ENCODE results near the gene IP6K3.

IP6K3 gene

GRCh38 chr6:33745548-33745947 is 1.2 kb downstream of the IP6K3 start:
- peak overlapping the region; percentile 53 for H3K4me3 ChIP-seq (ENCODE audit: low read depth, low read length)
- TF ChIP-seq CTCF (IDR thresholded peaks at IDR 0.05; ENCODE audit: low read depth, low read length), result no peak

- H3K4me3 ChIP-seq (ENCODE audit: low read depth, low read length), result no peak overlapping the region
- no peak for TF ChIP-seq CTCF (IDR thresholded peaks at IDR 0.05; ENCODE audit: low read depth, low read length)
These were observed 1.7 kb downstream of the IP6K3 start for GRCh38 chr6:33744895-33745546.

- peak; percentile 88 for TF ChIP-seq CTCF (IDR thresholded peaks at IDR 0.05; ENCODE audit: low read depth, low read length)
- no peak overlapping the region for H3K4me3 ChIP-seq (ENCODE audit: low read depth, low read length)
These were observed 2.5 kb downstream of the IP6K3 start for GRCh38 chr6:33744001-33744848.

- TF ChIP-seq CTCF (IDR thresholded peaks at IDR 0.05; ENCODE audit: low read depth, low read length), result no peak
- H3K4me3 ChIP-seq (ENCODE audit: low read depth, low read length), result no peak overlapping the region
These were observed 3.9 kb downstream of the IP6K3 start for GRCh38 chr6:33742837-33743236.

GRCh38 chr6:33742092-33742491 is 4.6 kb downstream of the IP6K3 start:
- no peak overlapping the region for H3K4me3 ChIP-seq (ENCODE audit: low read depth, low read length)
- no peak for TF ChIP-seq CTCF (IDR thresholded peaks at IDR 0.05; ENCODE audit: low read depth, low read length)

- TF ChIP-seq CTCF (IDR thresholded peaks at IDR 0.05; ENCODE audit: low read depth, low read length), result no peak
These were observed 5.9 kb downstream of the IP6K3 start for GRCh38 chr6:33740794-33741193.

GRCh38 chr6:33740204-33740608 is 6.5 kb downstream of the IP6K3 start:
- H3K4me3 ChIP-seq (ENCODE audit: low read depth, low read length), result no peak overlapping the region
- no peak for TF ChIP-seq CTCF (IDR thresholded peaks at IDR 0.05; ENCODE audit: low read depth, low read length)

More at GRCh38 chr6:33740794-33741193, 5.9 kb downstream of the IP6K3 start:
- no peak overlapping the region for H3K4me3 ChIP-seq (ENCODE audit: low read depth, low read length)
